Endothelial cell of hepatic sinusoid (primary cell): ENCODE measurements around the gene CNTD1.

Experiments used
- in situ Hi-C: cut with HindIII; loops from 2 replicates; pipeline ENCODE4 v1.10.0; 2017; ENCODE audit warnings: low sequenced_read_pairs

CNTD1 gene

DNA sequence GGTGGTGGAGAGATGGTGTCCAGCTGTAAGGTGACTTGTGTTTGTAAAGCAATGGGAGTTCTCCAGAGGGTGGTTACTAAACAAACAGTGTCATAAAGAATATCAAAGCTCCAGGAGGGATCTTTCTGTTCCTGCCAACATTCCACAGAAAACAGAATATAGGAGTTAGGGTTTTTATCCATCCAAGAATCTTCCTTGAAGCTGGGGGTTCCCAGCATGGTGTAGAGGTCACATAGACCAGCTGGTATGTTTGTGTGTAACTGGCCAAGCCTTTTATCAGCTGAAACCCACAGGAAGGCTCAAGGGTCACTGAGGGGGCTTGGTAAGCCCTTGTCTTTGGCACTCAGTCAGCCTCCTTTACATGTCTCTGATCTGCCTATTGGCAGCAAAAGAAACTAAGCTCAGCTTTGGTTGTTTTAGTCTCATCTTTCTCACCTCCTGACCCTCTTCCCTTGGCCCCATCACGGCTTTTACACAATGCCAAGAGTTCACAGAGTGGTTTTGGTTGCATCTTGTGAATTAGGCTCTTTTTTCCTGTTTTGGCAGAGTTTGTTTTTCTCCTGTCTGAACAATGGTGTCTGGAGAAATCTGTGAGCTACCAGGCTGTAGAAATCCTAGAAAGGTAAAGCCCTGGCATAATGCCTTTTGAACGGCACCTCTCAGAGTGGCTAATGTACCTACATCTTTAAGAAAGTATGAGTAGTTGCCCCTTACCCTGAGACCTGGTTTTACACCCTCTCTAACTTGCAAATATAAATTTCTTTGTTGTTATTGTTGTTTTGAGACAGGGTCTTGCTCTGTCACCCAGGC, 4.6 kb downstream of the CNTD1 start:
- in situ Hi-C loops, result no loop called here

DNA sequence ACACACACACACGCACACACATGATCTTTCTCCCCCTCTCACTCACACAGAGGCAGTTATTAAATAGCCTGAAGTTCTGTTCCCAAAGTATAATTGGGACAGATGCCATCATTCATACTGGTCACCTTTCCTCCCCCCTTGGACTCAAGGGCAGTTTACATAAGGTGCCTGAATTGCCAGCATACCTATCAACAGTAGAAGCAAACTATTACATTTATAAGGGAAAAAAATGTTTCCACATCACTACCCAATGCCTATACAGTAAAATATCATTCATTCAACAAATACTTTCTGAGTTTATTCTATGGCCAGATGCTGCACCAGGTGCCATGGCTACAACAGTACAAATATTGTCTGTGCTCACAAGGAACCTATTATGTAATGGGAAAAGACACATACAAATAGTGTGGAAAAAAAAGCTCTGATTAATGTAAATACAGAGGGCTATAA, 6.3 kb downstream of the CNTD1 start:
- in situ Hi-C loops, result no loop called here

DNA sequence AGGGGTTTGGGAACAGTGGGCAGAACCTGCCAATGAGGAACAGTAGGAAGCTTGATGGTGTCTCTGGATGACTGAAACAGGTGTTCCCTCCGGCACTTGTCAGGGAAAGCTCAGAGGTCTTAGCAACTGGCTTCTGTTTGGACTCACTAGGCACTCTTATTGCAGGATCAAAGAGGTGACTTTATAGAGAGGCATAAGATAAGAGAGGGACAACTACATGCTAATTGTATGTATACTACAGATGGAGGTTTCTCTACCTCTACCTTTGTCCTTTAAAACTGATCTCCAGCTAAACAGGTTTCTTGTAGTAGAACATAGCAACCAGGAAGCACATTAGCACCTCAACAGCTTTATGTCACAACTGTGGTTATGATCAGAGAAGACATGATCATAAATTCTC, 7.6 kb downstream of the CNTD1 start:
- in situ Hi-C loops, result no loop called here

DNA sequence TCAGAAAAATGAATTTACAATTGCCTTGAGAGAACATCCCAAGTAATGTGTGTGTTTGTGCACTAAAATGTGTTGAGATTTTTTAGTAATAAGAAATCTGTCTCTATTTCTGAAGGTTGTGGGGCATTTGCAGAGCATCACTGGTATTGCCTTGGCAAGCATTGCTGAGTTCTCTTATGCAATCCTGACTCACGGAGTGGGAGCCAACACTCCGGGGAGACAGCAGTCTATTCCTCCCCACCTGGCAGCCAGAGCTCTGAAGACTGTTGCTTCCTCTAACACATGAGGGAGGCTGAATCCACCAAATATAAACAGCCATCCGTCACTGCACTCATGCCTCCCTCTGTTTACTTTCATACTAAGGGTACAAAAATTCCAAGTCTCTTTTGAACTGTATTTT, 10.6 kb downstream of the CNTD1 start:
- in situ Hi-C loops, result no loop called here

DNA sequence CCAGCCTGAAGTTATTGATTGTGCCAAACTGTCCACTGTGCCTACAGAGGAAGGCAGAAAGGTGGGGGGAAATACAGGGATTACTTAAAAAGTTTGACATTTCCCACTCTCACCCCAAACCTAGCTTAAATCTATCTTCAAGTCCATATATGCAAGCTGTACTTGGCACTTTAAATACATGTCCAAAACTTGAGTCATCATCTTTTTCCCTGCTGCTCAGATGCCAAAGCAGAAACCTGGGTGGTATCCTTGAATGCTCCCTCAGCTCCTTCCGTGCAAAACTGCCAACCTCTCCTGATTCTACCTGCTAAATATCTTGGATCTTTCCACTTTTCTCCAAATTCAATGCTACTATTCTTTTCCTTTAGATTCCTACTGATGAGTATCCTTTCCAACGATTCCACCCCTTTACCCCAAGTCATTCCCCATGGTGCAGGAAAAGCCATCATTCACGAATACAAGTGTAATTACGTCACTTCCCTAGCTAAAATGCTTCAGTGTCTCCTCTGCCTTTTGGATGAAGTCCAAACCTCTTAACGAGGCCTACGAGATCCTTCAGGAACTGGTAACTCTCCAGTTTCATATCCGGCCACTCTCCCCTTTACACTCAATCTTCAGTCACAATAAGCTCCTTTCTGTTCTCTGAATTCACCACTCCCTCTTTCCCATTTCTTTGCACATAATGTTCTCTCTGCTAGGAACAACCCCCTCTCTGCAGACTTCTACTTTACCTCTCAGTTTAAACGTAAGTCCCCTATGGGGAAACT, 16.2 kb downstream of the CNTD1 start:
- in situ Hi-C loops, result loop anchor here (5.0 to 10.0 kb wide), 2 partner anchors 70 to 83 kb away; no protein-coding TSS in a partner anchor

DNA sequence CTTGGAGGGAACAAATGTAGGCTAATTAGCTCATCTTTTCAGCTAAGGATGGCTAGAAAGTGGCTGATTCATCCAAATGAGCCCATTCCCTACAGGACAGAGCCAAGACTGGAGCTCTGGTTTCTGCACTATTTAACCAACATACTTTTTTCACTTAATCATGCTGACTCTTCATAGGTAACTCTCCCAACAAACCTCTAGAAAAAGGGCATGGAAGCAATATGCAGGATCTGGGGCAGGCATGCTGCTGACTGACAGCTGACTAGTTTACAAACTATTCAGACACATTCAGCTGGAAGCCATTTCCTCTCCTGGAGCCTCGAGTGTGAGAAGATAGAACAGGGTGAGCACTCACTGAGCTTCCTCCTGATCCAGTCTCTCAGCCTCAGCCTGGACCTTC, 19.2 kb downstream of the CNTD1 start:
- in situ Hi-C loops, result loop anchor here (10.0 kb wide), 1 partner anchor 67 kb away; no protein-coding TSS in a partner anchor

DNA sequence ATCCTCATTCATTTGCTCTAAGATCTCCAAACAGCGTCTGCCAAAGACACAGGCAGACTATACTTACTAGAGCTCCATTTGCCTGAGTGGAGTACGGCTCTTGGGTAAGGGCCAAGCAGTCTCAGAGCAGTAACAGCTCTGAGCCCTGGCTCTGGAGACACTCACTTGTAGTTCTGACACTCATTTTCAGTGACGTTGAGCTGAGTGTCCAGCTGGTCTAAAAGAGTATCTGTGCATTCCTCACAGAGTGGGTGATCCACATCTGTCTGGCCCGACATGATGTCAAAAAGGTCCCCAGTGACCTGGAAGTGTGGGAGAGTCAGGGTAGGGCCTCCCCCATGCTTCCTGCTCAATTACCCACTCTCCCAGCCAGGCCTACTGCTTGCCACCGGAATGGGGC, 19.7 kb downstream of the CNTD1 start:
- in situ Hi-C loops, result loop anchor here (10.0 kb wide), 1 partner anchor 66 kb away; no protein-coding TSS in a partner anchor

DNA sequence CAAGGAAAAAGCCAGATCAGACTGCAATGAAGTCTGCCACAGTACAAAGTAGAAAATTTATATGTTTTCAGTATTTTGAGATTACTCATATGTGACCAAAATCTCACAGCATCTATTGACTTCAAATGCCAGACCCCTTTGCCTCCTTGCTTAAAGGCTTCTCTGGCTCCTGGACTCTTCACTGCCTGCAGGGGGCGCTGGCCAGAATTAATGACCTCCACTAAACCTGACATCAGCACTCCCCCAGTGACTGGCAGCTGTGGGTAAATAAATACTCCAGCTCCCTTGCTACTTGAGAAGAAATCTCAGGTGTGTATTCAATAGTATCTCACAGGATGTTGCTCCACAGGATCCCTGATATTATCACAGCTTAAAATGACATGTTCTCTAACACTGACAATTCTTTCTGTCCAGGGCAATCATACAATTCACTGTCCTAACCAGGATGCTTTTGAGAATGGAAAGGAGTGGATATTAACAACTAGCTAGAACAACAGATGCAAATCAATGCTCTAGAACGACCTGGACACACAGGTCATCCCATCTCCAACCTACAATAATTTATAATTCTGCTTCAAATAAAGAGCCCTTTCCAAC, 21.4 kb downstream of the CNTD1 start:
- in situ Hi-C loops, result loop anchor here (10.0 kb wide), 1 partner anchor 65 kb away; no protein-coding TSS in a partner anchor

DNA sequence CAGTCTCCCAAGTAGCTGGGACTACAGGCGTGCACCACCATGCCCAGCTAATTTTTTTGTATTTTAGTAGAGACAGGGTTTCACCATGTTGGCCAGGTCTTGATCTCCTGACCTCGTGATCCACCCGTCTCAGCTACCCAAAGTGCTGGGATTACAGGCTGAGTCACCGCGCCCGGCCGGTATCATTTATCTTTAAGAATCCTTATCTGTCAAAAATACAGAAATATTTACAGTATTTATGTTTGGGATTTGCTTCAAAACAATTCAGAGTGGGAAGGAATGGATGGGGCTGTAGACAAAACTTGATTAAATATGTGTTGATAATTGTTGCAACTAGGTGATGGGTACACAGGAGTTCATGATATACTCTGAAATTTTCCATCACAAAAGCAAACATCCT, 22.5 kb downstream of the CNTD1 start:
- in situ Hi-C loops, result no loop called here

DNA sequence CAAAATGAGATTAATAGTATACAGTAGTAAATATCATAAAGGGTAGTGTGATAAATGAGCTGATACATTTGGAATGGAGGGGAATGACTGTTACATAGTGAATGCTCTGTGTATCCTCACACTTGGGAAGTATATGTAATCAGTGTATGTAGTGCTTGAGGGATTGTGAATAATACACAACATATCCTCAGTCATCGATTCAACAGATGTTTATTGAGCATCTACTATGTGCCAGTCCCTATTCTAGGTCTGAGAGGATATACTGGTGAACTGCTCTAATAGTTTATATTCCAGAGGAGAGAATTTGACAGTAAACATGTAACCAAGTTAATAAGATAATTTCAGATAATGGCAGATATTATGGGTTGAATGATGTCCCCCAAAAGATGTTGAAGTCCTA, 28.8 kb downstream of the CNTD1 start:
- in situ Hi-C loops, result no loop called here

DNA sequence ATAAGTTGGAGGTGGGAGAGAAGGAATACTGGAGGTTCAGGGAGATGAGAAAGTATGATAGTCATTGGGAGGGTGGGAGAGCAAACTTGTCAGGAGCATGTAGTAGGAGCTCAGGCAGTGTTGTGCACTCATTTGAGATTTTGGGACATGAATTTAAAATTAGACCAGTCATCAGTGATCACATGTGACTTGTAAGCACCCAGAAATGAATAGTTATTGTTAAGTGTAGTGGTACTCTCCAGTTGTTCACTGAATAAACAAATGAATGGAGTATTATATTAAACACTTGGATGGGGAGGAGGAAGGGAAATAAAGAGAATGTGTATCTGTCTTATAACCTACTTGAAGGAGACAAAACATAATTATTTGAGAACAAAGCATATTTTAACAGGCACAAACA, 32.3 kb downstream of the CNTD1 start:
- in situ Hi-C loops, result no loop called here

DNA sequence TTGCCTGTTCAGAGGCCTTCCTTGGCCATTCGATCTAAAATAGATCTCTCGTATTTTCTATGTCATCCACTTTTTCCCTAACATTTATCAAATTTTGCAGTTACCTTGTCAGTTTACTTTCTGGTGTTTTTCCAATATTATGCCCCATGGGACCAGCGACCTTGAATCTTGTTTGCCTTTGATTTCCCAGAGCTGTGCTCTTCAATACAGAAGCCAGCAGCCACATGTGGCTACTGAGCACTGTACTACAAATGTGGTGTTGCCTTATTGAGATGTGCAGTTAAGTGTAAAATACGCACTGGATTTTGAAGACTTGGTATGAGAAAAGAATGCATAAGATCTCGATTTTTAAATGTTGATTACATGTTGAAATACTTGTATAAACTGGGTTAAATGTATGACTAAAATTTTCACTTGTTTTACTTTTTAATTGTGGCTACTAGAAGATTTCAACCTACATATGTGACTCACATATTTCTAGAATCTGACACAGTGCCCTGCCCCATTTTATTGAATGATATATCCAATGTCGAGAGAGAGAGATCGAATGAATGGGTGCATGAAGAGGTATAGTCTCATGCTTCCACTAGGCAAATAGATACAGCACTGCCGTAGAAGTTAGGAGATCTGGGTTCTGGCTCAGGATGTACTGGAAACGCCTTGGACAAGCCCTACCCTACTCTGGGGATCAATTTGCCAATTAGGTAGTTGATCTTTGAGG, 33.7 kb downstream of the CNTD1 start:
- in situ Hi-C loops, result no loop called here

DNA sequence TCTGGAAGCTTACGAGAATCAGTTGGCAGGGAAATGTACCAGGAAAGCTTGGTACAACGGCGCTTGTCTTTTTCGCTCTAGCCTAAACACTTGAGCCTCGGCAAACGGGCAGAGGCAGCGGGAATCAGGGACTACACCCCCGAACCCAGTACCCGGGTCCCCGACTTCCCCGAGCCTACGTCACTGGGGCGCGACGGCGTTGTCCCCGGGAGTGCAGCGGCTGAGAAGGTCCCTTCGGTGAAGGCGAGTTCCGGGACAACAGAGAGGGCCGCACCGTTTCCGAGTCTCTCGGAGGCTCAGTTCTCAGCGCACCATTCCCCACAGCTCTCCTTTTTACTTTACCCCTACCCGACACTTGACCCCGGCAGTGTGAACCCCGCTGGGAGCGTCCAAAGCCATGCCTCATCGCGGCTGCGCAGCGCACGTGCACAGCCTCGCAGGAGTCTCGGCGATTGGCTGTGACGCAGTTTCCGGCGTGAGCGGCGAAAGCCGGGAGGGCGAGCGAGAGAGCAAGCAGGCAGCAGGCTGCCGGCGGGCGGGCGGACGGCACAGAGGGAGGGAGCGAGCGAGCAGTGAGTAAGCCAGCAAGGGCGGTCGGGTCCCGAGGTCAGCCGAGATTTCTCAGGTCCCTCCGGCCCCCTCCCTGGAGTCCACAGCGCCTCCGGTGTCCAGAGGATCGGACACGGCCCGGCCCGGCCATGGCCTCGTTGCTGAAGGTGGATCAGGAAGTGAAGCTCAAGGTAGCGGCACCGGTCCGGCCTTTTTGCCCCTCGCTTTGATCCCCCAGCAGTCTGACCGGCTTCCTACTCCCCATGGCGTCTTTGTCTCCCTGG, 34.5 kb downstream of the CNTD1 start, which contains the start of gene PSME3:
Gene PSME3 (plus strand): TSS at position 464 of the 833 bp plus-strand sequence. CDS start 235 bp downstream, at position 699.
- in situ Hi-C loops, result no loop called here

DNA sequence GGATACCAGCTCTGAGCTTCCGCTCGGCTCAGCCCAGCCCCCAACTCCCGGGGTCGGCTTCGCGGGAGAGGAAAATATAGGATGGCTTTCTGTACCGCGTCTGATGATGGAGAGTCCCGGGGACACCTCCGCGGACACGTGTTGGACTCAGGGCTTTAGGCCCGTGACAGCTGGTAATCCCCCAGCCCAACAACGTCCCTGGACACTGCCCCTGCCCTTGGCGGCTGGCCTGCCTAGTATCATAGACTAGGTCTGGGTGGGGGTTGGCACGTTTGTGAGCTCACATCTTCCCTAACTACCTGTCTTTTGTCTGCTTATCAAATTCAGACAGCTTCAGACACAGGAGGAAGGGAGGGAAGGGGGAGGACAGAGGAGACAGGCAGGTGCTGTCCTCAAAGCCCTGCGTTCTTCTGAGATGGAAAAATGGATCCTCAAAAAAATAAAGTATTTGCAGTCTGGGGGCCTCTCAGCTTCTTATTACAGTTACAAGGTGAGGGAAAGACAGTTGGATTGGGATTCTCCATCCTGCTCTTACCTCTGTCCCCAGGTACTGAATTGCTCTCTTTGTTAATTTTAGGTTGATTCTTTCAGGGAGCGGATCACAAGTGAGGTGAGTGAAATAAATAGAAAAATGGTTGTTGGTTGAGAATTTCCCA, 35.2 kb downstream of the CNTD1 start:
- in situ Hi-C loops, result no loop called here

DNA sequence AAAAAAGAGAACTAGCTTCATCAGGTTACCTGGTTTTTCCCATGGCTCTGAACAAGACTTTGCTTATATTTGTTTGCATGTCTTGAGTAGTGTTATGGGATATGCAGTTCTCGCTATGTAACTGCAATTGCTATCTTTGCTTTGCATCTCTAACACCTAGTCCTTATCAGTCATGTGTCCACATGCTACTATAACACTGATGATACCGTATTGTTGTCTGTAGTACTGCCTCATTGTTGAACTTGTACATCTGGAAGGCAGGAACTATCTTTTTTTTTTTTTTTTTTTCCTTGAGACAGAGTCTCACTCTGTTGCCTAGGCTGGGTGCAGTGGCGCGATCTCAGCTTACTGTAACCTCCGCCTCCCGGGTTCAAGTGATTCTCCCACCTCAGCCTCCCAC, 37.1 kb downstream of the CNTD1 start:
- in situ Hi-C loops, result no loop called here

DNA sequence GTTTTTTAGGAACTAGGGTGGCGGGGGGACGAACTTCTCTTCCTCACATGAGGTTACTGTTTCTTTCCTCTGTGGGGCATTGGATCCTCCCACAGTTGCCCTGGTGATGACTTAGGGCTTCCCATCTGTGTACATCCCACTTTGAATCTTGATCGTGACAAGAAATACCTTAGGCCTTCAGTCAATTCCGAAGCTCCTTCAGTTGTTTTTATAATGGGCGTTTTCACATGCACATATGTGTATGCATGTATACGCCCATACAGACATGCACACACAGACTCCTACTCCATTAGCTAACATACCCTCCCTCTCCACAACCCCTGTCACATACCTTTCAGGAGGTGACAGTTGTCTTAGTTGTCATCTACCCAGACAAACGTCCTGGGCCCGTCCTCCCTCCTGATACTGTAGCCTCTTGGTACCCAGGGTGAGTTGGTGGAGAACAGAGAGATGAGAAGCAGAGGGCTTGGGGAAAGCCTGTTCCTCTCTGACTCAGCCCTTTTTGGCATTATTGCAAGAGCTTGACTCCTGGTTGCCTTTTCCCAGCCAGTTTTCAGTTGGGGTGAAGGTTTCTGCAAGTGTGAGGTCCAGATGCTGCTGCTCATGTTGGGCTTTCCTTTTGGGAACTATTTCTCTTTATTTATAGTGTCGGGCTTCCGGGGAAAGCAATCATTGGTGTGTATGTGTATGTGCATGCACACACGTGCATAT, 43.5 kb downstream of the CNTD1 start:
- in situ Hi-C loops, result no loop called here

DNA sequence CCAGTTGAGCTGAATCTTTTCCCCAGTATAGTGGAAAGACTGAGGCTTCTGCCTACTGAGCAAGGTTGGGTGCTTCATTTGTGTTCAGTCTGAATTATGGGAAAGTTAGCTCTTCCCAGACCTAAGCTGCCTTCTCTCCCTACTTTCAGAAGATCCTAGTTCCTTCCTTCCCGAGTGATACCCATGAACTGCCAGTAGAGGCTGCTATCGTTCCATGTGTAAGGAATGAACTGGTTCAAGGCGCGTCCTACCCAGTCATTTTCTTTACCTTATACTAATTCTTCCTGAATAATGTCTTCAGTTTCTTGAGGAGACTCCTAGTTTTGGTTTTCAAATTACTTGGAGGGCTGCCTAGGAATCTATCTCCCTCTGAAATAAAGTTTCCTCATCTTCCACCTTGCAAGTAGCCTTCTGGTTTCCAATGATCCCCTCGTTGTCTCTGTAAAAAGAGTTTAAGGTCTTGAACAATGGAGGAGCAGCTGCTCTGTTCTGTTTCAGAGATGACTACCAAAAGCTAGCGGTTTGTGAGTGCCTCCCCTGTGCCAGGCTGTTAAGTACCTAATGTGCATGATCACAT, 44.8 kb downstream of the CNTD1 start:
- in situ Hi-C loops, result no loop called here

DNA sequence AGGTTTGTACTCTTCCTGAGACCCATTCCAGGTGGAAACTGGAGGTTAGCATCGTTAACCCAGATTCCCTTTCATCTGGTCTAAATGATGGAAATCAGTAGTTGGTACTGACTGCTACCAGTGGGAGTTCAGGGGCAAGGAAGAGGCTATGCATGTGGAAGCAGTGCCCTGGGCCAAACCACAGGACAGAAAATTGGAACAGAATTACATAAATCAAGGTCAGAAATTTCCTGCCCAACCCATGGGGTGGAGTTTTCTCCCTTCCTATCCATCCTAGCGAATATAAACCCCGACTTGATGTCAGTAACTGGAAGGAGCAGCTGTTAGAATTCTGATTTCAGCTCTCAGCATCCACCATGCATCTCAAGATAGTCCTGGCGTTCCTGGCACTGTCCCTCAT, 45.6 kb downstream of the CNTD1 start, which contains the start of gene AOC2:
Gene AOC2 (plus strand): TSS at position 310 of the 400 bp plus-strand sequence. CDS start 47 bp downstream, at position 357.
- in situ Hi-C loops, result no loop called here
